ENCODE measurements around the gene ARHGAP24.

ARHGAP24 gene

DNA sequence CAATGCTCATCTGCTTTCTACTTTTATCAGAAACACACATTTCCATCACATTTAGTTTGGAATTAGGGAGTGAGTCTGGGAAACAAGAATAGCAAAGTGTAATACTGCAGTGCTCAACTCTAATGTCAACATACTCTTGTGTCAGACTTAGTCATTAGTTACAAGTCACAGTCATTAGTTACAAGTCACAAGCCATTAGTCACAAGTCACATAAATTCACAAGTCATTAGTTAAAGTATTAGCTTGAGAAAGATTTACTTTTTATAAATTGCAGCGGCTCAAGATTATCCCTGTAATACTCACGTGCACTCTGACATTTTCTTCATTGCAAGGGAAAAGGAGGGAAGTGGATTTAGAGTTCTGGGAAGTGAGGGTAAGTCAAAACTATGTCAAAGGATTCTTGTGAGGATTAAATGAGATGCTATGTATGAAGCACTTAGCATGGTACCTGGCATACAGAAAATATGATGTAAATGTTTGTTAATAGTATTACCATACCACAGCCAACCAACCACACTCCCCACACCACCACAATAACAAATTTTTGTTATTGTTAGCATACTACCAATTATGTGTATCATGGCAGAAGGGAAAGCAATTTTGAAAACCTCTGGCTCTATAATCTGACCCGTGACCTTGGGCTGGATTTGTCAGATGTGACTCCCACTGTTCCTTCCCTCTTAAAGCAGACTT, 116.6 kb downstream of the ARHGAP24 start:
- peak; percentile 31 for DNase-seq

DNA sequence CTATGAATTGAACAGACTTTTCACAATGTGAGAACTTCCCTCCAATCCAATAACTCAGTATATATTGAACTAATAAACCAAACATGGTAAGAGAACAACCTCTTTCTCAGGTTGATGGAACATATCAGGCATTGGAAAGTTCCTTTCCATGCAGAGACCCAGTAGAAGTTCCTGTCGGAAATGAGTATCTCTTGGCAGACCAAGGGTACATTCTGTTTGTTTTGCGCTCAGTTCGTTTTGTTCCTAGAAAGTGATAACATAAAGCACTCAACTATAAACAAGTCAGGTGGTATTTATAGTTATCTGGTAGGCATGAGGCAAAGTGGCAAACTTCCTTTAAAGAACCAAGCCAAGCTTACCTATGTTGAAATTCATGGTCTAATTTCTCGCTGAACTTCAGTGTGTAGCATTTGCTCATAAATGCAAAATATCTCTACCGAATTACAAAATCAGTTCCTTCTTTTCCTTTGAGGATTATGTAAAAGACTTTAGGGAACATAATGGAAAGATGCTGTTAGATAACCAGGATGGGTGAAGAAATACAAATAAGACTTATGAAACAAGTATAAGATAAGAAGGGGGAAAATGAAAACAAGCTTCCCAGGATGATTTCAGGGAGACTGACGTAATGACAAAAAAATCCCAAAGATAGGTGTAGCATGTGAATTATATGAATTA, 120.3 kb downstream of the ARHGAP24 start:
- DNase-seq: no peak

DNA sequence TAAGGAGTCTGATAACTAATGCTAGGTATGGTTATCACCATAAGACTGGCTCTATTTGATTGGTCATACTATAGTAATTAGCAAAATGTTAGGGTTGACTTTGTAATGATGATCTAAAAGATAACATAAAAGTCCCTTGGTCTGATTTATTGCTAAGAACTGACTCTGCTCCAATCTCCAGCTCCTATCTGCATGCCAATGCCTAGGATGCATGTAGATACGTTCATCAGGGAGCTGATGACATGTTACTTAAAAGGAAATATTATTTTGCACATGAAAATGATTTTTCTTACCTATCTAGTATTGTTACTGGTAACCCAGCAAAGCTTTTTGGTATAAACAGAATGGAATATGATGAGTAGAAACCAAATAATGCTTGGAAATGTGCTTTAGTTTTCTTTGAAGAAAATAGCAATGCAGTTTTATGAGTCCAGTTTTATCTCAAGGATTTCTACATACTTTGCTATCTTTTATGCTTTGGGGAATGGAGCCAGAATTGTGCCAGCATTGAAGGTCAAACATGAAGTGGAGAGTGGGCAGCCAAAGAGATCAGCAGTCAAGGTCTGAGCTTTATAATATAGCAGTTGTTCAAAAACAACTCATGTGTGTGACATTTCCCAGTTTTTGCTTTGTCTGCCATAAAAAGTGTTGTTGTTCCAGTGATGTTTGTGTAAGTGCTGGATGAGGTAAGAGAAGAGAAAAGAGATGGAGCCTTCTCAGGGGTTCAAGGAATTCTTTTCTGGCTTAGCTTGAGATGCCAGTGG, 121.0 kb downstream of the ARHGAP24 start:
- DNase-seq: no peak

DNA sequence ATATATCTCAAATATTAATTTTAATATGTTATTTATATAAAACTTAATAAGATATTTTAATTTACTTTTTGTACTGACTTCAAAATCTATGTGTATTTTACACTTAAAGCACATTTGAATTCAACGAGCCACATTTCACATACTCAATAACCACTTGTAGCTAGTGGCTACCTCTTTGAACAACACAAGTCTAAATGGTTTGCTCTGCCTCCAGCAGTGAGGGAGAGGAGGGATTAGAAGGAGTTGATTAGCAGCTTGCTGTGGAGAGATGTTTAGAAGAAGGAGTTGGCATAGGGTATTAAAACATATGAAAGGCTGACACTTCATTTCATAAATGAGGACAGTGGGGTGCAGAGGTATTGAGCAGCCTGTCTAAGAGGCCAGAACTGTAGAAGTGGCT, 124.0 kb downstream of the ARHGAP24 start:
- DNase-seq: no peak

DNA sequence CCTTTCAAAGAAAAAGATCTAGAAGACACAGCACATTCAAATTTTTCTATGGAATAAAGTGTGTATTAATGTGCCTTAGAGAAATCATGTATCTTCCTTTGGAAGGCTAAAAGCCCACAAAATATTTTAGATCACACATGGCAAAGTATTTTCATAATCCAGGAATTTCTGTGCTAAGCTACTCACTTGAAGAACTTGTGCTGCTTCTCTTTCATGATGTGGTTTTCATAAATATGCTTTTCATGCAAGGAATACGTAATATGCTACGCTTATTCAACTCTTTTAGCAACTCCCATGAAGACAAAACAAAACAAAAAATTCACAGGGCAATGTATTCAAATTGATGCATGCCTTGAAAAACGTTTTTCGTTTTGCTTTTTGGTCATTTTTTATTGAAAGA, 125.6 kb downstream of the ARHGAP24 start:
- DNase-seq: peak; percentile 17

DNA sequence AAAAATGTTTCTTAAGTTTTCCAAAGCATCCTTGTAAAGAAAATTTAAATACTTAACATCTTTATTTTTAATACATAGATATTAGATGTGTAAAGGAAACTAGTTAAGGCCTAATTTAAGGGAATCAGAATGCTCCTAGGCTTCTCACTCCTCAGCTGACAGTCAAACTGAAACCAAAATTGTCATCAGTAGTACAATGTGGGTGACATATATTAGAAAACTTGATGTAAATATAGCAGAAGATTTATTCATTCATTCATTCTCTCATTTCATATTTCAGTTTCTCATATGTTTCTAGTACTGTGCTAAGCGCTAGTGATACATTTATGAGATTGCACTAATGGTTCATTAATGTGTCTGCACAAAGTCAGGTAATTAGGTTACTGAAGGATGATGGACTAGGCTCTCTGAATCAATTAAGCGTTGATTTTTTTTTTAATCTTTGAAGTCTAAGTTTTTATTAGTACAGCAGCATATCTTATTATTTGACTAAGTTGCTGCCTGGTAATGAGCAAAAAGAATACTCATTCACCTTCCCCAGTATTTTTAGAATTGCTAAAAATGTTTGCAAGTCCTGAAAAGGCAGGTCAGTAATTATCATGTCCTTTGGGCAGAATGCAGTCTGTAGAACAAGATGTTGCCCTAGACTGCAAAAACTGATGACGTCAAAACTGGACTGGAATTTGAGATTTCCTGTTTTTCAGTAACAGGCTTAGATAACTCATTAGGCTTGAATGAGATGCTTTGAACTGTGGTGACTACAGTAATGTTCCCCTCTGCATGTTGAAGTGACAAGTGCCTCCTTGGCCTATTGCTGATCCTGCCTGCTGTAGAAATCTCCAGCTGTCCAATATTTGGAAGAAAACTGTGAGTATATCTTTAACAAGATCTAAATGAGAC, 128.7 kb downstream of the ARHGAP24 start:
- peak; percentile 37 for DNase-seq

DNA sequence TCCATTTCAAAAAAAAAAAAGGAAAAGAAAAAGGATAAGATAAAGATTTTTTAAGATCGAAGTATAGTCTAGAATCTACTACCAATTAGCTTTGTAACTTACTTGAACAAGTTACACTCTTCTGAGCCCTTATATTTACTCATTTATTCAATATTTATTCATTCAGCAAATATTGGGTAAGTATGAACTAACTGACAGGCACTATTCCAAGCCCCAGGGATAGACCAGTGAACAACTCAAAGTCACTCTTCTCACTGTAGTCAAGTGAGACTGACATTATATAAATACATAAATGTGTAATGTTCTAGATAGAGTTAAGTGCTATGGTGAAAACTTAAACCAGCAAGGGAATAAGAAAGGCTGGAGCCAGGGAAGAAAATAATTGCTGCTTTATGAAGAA, 131.6 kb downstream of the ARHGAP24 start:
- no peak for DNase-seq

DNA sequence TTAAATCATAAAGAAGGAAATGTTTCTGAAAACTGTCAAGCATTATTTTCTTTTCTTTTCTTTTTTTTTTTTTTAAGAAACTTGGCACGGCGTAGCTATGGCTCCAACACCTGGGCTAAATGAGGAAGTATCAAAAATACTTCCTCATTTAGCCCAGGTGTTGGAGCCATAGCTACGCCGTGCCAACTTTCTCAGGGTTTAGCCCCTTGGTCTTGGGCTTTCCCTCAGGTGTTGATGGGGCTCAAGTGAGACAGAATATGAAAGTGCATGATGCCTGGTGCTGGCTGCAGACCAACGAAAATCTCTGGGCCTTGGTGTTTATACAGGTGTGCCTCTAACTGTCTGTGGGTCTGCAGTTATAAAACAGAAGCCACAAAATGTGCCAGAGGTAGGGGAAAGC, 132.7 kb downstream of the ARHGAP24 start:
- DNase-seq: no peak

DNA sequence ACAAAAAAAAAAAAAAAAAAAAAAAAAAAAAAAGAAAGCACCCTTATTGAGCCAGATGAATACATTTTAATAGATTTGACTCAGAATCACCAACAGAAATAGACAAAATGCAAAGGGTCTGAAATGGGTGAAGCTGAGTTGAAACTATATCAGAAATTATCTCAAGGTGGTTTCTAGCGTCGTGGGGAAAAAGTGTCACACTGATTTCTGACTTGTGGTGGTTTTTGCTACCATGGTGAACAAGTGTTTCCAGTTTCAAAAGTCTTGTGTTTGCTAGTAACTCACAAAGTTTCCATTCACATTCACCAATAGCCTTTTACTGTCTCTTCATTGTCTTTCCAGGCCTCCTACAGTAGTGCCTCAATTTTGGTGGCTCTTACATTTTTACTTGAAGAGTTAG, 135.5 kb downstream of the ARHGAP24 start:
- DNase-seq: no peak

DNA sequence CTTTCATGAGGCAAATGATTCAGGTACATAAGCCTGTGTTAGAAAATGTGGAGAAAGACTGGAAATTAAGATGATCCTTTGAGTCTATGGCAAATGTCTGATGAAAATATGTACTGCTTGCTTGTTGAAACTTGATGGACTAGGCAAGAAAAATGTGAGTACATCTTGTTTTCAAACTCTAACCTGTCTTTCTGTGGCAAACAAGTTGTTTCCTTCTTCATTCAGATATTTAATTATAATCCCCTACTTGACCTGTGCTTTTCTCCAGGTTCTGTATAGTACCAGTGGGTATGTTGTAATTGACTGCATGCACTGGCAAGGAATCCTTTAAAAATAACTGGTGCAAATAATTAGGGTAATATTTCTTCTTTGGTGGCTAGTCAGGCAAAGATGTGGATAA, 136.7 kb downstream of the ARHGAP24 start:
- DNase-seq: no peak

DNA sequence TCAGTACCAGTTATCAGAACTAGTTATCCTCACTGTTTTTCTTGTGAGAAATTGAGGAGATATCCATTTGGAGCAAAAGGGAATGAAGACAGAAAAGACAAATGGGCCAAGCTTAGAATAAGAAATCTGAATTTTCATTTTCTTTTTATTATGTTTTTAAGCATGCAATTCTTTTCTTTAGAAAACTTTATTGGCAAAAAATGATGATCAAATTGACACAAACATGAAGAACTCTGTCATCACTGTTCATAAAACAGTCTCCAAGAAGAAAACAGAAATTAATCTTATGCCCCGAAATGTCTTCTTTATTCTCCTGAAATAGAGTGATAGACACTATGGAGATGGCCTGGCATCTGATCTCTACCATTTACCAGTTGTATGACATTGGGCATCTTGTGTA, 139.0 kb downstream of the ARHGAP24 start:
- DNase-seq: no peak

DNA sequence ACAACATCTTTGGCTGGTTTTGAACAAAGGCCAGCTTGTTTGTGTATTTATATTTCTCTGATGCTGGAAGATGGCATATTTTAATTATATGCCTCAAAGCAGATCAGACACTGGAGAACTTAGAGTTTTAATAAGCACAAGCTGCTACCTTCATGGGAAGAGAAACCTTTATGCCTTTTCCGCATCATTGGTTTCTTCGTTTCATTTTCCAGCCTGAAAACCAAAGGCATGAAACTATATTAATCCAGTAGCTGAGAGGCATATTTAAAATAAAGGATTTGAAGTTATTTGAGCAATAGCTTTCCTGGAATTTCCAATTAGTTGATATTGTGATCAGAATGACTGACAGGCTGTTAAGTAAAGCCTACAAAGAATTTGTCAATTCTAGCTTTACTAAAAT, 141.0 kb downstream of the ARHGAP24 start:
- DNase-seq: no peak

DNA sequence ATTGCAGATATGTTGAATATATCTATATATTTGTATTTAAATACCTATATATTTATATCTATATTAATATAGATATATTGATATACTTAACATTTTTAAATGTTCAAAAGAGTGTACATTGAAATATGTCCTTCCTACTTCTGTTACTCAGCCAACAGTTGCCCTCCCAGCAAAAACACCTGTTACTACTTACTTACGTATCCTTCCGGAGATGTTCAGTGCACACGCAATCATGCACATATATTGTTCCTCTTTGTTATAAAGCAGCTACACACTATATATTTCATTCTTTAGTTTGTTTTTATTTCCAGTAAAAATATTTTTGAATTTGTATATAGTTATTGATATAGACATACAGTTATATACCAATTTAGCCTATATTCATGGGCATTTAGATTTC, 142.3 kb downstream of the ARHGAP24 start:
- DNase-seq: no peak

DNA sequence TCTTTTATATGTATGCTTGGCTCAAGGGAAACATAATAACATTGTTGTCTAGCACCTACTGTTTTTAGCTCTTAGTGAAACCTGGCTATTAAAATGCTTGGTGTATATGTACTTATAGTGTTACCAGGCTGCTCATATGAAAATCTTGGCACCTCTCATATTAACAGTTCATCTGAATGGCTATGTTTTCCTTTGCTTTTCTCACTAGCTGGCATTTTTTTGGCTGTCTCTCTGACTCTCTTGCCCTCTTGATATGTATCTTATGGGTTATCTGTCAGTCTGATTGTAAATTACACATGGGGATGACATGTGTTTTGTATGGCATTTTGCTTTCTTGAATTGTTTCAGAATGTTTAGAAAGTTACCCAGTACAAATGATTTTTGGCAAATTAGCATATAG, 158.0 kb downstream of the ARHGAP24 start:
- DNase-seq: no peak

DNA sequence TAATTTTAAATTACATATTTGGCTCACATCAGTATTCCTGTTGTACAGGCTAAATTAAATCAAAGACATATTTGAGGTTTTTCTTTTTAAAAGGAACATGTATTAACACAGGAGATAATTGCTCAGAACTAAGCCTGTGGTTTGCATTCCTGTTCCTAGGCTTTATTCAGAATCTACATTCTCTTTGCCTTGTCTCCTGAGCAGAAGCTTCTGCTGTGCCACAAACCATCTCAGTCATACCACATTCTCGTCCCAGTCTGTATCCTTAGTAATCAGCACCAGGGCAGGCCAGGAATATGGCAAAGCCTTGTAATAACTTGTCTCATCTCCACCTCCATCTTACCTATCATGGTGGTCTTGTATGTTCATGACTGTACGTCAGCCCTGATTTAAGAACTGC, 162.8 kb downstream of the ARHGAP24 start:
- peak; percentile 29 for DNase-seq

DNA sequence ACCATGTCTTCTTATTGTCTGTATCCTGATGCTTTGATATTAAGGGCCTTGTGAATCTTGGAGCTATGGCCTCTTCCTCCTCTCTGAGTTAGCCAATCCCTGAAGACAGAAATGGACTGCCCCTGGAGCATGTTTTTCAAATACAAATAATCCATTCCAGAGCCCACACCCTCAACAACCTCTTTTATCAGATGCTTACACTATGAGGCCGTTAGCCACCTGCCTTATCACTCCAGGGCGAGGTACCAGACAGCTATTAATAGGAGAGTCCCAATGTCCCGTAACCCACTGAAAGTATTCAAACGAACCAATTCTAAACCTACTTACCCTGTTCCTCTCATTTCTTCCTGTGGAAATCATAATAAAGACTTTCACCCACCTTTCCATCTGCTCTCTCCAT, 165.0 kb downstream of the ARHGAP24 start:
- no peak for DNase-seq

DNA sequence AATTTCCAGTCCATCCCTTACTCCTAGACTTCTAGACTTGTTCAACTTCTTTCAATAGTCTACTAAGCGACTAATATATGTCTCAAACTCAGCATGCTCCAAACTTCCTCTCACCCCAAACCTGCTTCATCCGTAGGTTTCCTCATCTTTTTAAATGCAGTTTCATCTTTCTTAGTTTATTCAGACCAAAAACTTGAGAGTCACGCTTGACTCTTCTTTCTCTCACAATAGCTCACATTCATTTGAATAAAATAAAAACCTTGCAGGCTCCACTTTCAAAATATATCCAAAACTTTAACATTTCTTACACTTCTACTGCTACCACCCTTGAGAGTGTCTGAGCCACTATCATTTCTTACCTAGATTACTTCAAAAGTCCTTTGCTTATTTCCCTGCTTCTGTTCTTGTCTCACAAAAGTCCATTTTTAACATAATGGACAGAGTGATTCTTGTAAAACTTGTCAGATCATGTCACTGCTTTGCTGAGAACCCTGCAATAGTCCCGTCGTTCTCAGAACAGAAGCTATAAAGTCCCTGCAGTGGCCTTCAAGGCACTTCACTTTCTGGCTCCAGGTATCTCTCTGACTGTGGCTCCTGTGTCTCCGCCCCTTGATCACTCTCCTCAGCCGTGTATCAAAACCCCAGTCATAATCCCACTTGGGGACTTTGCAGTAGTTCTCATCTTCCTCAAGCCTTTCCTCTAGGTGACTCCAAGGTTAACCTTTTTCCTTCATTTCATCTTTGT, 167.6 kb downstream of the ARHGAP24 start:
- DNase-seq: no peak

DNA sequence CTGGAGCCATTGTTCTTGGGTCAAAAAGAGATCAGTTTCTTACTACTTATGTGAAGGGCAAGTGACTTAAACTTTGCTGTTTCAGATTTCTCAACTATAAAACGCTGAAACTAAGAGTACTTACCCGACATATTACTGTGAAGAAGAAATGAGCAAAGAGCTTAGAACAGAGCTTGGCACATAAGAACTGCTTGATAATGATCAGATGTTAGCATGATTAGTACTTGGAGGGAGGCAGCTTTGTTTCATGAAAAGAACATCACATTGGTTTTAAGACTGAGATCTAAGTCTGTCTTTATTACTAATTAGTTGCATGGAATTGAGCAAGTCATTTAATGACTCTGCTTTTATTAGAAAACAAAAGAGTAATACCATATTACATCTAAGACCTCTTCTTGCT, 169.1 kb downstream of the ARHGAP24 start:
- DNase-seq: no peak

DNA sequence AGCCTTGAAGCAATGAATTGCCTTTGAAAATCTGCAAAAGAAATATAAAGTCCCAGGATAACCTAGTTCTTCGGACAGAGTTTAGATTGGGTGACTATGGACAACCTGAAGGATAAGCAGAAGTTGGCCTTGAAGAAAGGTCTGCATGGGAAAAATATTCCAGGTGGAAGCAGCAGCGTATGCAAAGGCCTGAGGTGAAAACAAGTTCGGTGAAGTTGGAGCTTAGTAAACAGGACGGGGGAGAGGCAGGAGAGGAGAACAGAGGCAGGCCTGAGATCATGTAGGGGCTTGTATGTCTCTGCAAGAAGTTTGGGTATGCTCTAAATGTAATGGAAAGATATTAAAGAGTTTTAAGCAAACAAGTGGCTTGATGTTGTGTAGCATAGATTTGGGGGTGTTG, 176.0 kb downstream of the ARHGAP24 start:
- no peak for DNase-seq

DNA sequence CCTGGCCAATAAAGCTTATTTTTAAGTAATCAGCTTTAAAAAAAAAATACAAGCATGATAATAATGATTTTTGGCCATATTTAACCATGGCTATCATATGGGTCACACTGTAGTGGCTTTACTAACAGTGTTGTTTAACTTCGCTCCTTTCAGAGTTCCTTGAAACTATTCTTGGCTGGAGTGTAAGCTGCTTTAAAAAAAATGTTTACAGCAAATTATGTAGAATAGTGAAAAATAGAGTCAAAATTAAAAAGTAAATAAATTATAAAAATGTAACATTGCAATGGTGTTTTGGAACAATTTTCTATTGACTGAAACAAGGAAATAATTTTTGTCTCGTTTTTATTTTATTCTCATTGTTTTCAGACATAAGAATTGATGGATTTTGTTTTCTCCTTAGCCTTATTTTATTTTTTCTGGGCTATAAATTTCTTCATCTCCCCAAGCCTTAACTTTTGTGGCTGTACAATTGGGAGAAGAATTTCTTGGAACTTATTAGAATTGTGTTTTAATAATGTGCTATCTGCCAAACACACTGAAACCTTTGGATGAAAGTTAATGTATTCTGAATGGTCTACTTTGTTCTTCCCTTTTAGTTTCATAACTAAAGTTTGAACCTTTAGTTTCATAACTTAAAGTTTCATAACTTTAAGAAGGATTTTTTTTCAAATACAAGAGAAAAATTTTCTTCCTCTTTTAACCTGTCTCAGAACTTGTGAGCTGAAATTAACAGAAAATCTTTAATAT, 182.0 kb downstream of the ARHGAP24 start:
- DNase-seq: no peak

DNA sequence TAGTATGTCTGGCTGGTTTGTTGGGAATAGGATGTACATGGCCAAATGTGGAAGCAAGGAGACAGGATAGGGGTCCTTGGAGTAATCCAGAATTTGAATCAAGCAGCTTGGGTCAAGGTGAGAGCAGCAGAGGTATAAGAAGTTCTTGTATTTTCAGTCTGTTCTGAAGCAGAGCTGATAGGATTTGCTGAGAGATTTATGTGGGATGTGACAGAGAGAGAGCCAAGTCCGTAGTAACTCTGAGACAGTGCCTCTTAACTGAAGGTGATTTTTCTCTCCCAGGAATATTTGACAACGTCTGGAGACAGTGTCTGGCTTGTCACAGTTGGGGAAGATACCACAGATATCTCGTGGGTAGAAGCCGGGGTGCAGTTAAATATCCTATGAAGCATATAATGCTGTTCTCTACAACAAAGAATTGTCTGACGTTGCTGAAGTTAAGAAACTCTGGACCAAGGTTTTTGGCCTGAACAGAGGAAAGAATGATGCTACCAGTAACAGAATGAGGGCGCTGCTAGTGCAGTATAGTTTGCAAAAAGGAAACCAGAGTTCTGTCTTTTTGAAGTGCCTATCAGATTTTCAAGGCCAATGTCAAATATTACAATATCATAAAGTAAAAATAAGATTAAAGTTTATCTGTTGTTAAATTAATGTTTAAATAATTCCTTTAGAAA, 184.0 kb downstream of the ARHGAP24 start:
- no peak for DNase-seq
